ENCODE results near the gene POPDC3.
"Not testable (repeated sequence)": the region's sequence is repeated elsewhere in the genome, so short reads cannot be mapped to it uniquely, and the experiment has no call there.

GRCh38 chr6:105172515-105172914 is 7.3 kb downstream of the POPDC3 start:
- TF ChIP-seq, protein P1, sequence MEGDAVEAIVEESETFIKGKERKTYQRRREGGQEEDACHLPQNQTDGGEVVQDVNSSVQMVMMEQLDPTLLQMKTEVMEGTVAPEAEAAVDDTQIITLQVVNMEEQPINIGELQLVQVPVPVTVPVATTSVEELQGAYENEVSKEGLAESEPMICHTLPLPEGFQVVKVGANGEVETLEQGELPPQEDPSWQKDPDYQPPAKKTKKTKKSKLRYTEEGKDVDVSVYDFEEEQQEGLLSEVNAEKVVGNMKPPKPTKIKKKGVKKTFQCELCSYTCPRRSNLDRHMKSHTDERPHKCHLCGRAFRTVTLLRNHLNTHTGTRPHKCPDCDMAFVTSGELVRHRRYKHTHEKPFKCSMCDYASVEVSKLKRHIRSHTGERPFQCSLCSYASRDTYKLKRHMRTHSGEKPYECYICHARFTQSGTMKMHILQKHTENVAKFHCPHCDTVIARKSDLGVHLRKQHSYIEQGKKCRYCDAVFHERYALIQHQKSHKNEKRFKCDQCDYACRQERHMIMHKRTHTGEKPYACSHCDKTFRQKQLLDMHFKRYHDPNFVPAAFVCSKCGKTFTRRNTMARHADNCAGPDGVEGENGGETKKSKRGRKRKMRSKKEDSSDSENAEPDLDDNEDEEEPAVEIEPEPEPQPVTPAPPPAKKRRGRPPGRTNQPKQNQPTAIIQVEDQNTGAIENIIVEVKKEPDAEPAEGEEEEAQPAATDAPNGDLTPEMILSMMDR (IDR thresholded peaks at IDR 0.05), result not testable (repeated sequence)
- not testable (repeated sequence) for TF ChIP-seq POLR2AphosphoS5 (IDR thresholded peaks at IDR 0.05)
